ENCODE measurements around the gene FAM228B.

- TF ChIP-seq EZH2 (IDR thresholded peaks at IDR 0.05; ENCODE audit: low read length, missing control alignments) (no peak), CTCF (conservative IDR thresholded peaks at IDR 0.05 in 1 of 2, IDR thresholded peaks at IDR 0.05 in 1 of 2; ENCODE audit: low read depth in 1 of 2, low read length in 2 of 2) (no peak)
These were observed 45.8 kb upstream of the FAM228B start for GRCh38 chr2:24077535-24077877.

Measured in fibroblast of lung (primary cell).